Liver (tissue), 9 donors: ENCODE measurements around the gene FANCE. TPM values are rescaled to one million over a fixed set of nuclear protein-coding genes. Genes with fewer than 3 reads are reported as not detected.

ENCODE experiments used
- DNase-seq: peaks from one replicate; pipeline ENCODE4 v3.0.0-alpha.2; 2017; ENCODE audit warnings: low spot score
- H3K27ac ChIP-seq, 2 donors: one replicate each; pipeline ENCODE4 v1.7.0; 2013; ENCODE audit warnings: inconsistent platforms in 2 of 2, low read length in 2 of 2, control low read depth in 1 of 2, low read depth in 1 of 2, mild to moderate bottlenecking in 1 of 2
- H3K27me3 ChIP-seq, 4 donors: one replicate each; pipeline versions ENCODE4 v1.6.1 to v1.7.0; 2013; ENCODE audit warnings: low read length in 3 of 4, inconsistent platforms in 1 of 4, mild to moderate bottlenecking in 1 of 4, moderate library complexity in 1 of 4; ENCODE audit not compliant: control insufficient read depth in 4 of 4, insufficient read depth in 4 of 4
- H3K36me3 ChIP-seq, 4 donors: one replicate each; pipeline versions ENCODE4 v1.6.1 to v1.7.0; 2013; ENCODE audit warnings: low read length in 3 of 4, mild to moderate bottlenecking in 3 of 4, low read depth in 1 of 4, moderate library complexity in 1 of 4; ENCODE audit not compliant: control insufficient read depth in 4 of 4, insufficient read depth in 3 of 4
- H3K4me1 ChIP-seq, 4 donors: one replicate each; pipeline versions ENCODE4 v1.6.1 to v1.7.0; 2013; ENCODE audit warnings: low read length in 3 of 4, mild to moderate bottlenecking in 3 of 4, moderate library complexity in 1 of 4; ENCODE audit not compliant: control insufficient read depth in 4 of 4, insufficient read depth in 4 of 4
- H3K4me3 ChIP-seq, 3 donors: one replicate each; pipeline versions ENCODE4 v1.6.1 to v1.7.0; 2013; ENCODE audit warnings: low read length in 3 of 3, control low read depth in 1 of 3, low read depth in 1 of 3, mild to moderate bottlenecking in 1 of 3
- H3K9ac ChIP-seq, 2 donors: one replicate each; pipeline ENCODE4 v1.7.0; 2013; ENCODE audit warnings: low read length in 2 of 2, mild to moderate bottlenecking in 2 of 2, moderate library complexity in 2 of 2, control low read depth in 1 of 2, low read depth in 1 of 2
- H3K9me3 ChIP-seq, 4 donors: one replicate each; pipeline versions ENCODE4 v1.6.1 to v1.7.0; 2013; ENCODE audit warnings: low read length in 3 of 4; ENCODE audit not compliant: control insufficient read depth in 4 of 4
- EGR1 ChIP-seq, 2 donors: IDR thresholded peaks; 2 replicates each; pipeline ENCODE4 v1.6.1; 2016 to 2018; ENCODE audit warnings: antibody characterized with exemption in 2 of 2, low read depth in 2 of 2
- FOXA1 ChIP-seq: IDR thresholded peaks from 2 replicates; pipeline ENCODE4 v1.6.1; 2016; ENCODE audit warnings: antibody characterized with exemption
- FOXA2 ChIP-seq: IDR thresholded peaks from 2 replicates; pipeline ENCODE4 v1.6.1; 2016; ENCODE audit warnings: antibody characterized with exemption
- GABPA ChIP-seq, 2 donors: IDR thresholded peaks in 1 of 2; conservative IDR thresholded peaks in 1 of 2; 2 replicates each; pipeline ENCODE4 v1.6.1; 2016; ENCODE audit warnings: antibody characterized with exemption in 2 of 2, mild to moderate bottlenecking in 1 of 2, moderate library complexity in 1 of 2
- HNF4A ChIP-seq, 2 donors: conservative IDR thresholded peaks; 2 replicates each; pipeline ENCODE4 v1.6.1; 2016; ENCODE audit warnings: antibody characterized with exemption in 2 of 2, mild to moderate bottlenecking in 2 of 2
- HNF4G ChIP-seq: IDR thresholded peaks from 2 replicates; pipeline ENCODE4 v1.6.1; 2016; ENCODE audit warnings: antibody characterized with exemption
- JUND ChIP-seq, 2 donors: IDR thresholded peaks; 2 replicates each; pipeline ENCODE4 v1.6.1; 2016; ENCODE audit warnings: antibody characterized with exemption in 2 of 2
- NR2F2 ChIP-seq: IDR thresholded peaks from 2 replicates; pipeline ENCODE4 v1.6.1; 2016; ENCODE audit warnings: antibody characterized with exemption
- RAD21 ChIP-seq, 2 donors: IDR thresholded peaks; 2 replicates each; pipeline ENCODE4 v1.6.1; 2016; ENCODE audit warnings: antibody characterized with exemption in 2 of 2, mild to moderate bottlenecking in 2 of 2
- RXRA ChIP-seq, 2 donors: IDR thresholded peaks; 2 replicates each; pipeline ENCODE4 v1.6.1; 2017 to 2018; ENCODE audit warnings: antibody characterized with exemption in 2 of 2, mild to moderate bottlenecking in 1 of 2
- SP1 ChIP-seq: IDR thresholded peaks from 2 replicates; pipeline ENCODE4 v1.6.1; 2018; ENCODE audit warnings: antibody characterized with exemption, mild to moderate bottlenecking
- TAF1 ChIP-seq: conservative IDR thresholded peaks from 2 replicates; pipeline ENCODE4 v1.6.1; 2016; ENCODE audit warnings: antibody characterized with exemption, mild to moderate bottlenecking
- YY1 ChIP-seq: IDR thresholded peaks from 2 replicates; pipeline ENCODE4 v1.6.1; 2016; ENCODE audit warnings: antibody characterized with exemption, mild to moderate bottlenecking
- WGBS: extraction: QIAGEN DNeasy Blood & Tissue Kit; methylation state at CpG from one replicate; pipeline ENCODE4 v1.1.7; 2013; 5-methylcytosine and 5-hydroxymethylcytosine counted together
- polyA plus RNA-seq, 2 donors: library from polyadenylated mRNA; stranded (reverse) in 1 of 2; unstranded in 1 of 2; fragments of 200-250 nt in 1 of 2; fragments of >200 nt in 1 of 2; fragmentation: Nextera tagmentation in 1 of 2; extraction: Ambion mirVana in 1 of 2; gene quantifications; one replicate each; pipeline versions ENCODE4 v1.2.1 to v1.2.3, GENCODE V29; 2013 to 2015
- total RNA-seq, 2 donors: library from RNA; depleted of rRNA; stranded (reverse); fragments of >200 nt; gene quantifications; one replicate each; pipeline ENCODE4 v1.2.3, GENCODE V29; 2014
- TF ChIP-seq, protein P1 (sequence below): IDR thresholded peaks from 2 replicates; pipeline ENCODE4 v1.6.1; 2016; ENCODE audit warnings: antibody characterized with exemption
- TF ChIP-seq, protein P2 (sequence below): fragments of 150-350 bp; IDR thresholded peaks from 2 replicates; pipeline ENCODE4 v1.5.1; 2017; ENCODE audit warnings: improper control_type of control experiment, low read depth, low read length; ENCODE audit not compliant: missing input control
- TF ChIP-seq, protein P3 (sequence below): IDR thresholded peaks from 2 replicates; pipeline ENCODE4 v1.6.1; 2016; ENCODE audit warnings: antibody characterized with exemption
- TF ChIP-seq, protein P4 (sequence below): IDR thresholded peaks from 2 replicates; pipeline ENCODE4 v1.6.1; 2016; ENCODE audit warnings: antibody characterized with exemption, mild to moderate bottlenecking
- TF ChIP-seq, protein P5 (sequence below): IDR thresholded peaks from 2 replicates; pipeline ENCODE4 v1.6.1; 2016; ENCODE audit warnings: antibody characterized with exemption
- donor health status: healthy.
- donor health status: healthy.
- donor health status: healthy.
- donor health status: healthy.
- donor health status: healthy.

The FANCE gene
- total and polyA plus RNA-seq, 4 donors, result 0.11 to 4.2 (median 0.79) TPM

DNA sequence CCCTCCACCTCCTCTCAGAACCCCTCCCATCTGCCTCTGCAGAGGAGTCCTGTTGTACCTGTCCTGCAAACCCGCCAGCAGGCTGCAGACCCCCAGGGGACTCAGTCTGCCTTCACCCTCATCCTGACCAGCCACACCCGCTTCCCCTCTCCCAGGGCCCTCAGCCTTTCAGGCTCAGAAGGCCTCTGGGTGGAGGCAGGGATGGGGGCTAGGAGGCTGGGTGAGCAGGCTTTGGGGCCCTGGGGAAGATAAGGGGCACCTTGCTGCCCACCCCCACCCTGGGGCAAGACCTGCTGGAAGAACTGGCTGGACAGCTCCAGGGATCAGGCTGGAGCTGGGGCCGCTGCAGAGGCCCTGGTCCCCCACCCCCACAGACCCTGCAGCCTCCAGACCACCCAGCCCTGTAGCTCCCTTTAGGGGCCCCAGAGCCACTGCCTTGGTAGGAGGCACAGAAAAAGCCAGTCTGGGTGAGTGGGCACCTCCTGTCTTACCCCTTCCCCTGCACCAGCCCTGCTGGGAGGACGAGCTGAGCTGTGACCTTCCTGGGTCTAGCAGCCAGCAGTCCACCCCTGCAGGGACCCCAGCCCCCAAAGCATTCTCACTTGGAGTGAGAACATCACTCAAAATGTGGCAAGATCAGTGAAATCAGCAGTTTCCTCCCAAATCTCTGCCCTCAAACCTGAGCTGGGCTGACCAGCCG is 39.6 kb downstream of the FANCE start:
- no peak for DNase-seq
- H3K27me3 ChIP-seq, result no peaks in the 10 kb centered on the region
- H3K4me3 ChIP-seq, result no peak overlapping the region
- no peaks in the 10 kb centered on the region for H3K9me3 ChIP-seq
- H3K4me1 ChIP-seq, result peaks cover 9 to 29% (median 15%) of the 10 kb centered on the region in 4 donors
- H3K9ac ChIP-seq, result no peak overlapping the region
- TF ChIP-seq HNF4A (conservative IDR thresholded peaks at IDR 0.05) (no peak), EGR1 (IDR thresholded peaks at IDR 0.05; ENCODE audit: low read depth in 2 of 2) (no peak), TAF1 (no peak)
- TF ChIP-seq, protein P1, sequence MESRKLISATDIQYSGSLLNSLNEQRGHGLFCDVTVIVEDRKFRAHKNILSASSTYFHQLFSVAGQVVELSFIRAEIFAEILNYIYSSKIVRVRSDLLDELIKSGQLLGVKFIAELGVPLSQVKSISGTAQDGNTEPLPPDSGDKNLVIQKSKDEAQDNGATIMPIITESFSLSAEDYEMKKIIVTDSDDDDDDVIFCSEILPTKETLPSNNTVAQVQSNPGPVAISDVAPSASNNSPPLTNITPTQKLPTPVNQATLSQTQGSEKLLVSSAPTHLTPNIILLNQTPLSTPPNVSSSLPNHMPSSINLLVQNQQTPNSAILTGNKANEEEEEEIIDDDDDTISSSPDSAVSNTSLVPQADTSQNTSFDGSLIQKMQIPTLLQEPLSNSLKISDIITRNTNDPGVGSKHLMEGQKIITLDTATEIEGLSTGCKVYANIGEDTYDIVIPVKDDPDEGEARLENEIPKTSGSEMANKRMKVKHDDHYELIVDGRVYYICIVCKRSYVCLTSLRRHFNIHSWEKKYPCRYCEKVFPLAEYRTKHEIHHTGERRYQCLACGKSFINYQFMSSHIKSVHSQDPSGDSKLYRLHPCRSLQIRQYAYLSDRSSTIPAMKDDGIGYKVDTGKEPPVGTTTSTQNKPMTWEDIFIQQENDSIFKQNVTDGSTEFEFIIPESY, result no peak
- TF ChIP-seq, protein P2, sequence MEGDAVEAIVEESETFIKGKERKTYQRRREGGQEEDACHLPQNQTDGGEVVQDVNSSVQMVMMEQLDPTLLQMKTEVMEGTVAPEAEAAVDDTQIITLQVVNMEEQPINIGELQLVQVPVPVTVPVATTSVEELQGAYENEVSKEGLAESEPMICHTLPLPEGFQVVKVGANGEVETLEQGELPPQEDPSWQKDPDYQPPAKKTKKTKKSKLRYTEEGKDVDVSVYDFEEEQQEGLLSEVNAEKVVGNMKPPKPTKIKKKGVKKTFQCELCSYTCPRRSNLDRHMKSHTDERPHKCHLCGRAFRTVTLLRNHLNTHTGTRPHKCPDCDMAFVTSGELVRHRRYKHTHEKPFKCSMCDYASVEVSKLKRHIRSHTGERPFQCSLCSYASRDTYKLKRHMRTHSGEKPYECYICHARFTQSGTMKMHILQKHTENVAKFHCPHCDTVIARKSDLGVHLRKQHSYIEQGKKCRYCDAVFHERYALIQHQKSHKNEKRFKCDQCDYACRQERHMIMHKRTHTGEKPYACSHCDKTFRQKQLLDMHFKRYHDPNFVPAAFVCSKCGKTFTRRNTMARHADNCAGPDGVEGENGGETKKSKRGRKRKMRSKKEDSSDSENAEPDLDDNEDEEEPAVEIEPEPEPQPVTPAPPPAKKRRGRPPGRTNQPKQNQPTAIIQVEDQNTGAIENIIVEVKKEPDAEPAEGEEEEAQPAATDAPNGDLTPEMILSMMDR, result no peak
- H3K27ac ChIP-seq, result no peak overlapping the region
- 76% methylated on average over 5 of the region's 5 CpGs for WGBS
- H3K36me3 ChIP-seq, result no peaks in the 10 kb centered on the region

DNA sequence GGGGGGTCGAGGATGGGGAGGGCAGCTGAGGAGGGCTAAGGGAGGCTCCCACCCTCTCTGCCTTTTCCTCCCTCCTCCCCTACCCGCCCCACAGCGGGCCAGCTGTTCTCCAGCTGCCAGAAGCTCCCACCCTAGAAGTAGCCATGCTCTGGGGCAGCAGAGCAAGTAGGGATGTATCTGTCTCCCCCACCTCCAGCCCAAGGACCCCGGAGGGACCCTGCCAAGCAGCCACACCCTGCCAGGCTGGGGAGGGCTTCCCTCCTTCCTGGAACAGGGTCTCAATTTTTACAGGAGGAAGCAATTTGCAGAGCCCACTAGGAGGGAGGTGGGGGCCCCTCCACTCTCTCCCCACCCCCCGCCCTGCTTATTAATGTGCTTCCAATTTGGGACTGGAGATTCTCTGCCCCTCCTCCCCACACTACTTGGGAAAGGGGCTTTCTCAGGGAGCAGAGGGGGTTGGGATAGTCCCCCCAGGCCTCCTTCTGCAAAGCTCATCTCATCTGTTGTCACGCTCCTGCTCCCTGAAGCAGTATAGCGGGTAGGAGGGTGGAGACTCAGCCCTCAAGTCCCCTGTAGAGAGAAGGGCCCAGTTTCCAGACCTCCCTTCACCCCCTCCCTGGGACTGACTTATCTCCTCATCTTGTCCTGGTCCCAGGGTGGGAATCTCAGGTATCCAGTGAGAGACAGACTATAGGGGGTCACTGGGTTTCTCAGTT is 40.3 kb downstream of the FANCE start:
- peaks cover 9 to 29% (median 16%) of the 10 kb centered on the region in 4 donors for H3K4me1 ChIP-seq
- H3K27ac ChIP-seq, result no peak overlapping the region
- H3K9ac ChIP-seq, result no peak overlapping the region
- H3K36me3 ChIP-seq, result no peaks in the 10 kb centered on the region
- H3K9me3 ChIP-seq, result no peaks in the 10 kb centered on the region
- WGBS, result 75% methylated on average over 7 of the region's 7 CpGs
- no peaks in the 10 kb centered on the region for H3K27me3 ChIP-seq
- TF ChIP-seq NR2F2 (no peak), EGR1 (IDR thresholded peaks at IDR 0.05; ENCODE audit: low read depth in 2 of 2) (no peak), YY1 (no peak), RAD21 (IDR thresholded peaks at IDR 0.05) (no peak), FOXA2 (no peak), JUND (IDR thresholded peaks at IDR 0.05) (no peak), SP1 (no peak), FOXA1 (no peak), TAF1 (no peak), HNF4G (no peak), RXRA (IDR thresholded peaks at IDR 0.05) (no peak), HNF4A (conservative IDR thresholded peaks at IDR 0.05) (no peak), GABPA (IDR thresholded peaks at IDR 0.05 in 1 of 2, conservative IDR thresholded peaks at IDR 0.05 in 1 of 2) (no peak)
- TF ChIP-seq, protein P3, sequence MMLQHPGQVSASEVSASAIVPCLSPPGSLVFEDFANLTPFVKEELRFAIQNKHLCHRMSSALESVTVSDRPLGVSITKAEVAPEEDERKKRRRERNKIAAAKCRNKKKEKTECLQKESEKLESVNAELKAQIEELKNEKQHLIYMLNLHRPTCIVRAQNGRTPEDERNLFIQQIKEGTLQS, result no peak
- TF ChIP-seq, protein P4, sequence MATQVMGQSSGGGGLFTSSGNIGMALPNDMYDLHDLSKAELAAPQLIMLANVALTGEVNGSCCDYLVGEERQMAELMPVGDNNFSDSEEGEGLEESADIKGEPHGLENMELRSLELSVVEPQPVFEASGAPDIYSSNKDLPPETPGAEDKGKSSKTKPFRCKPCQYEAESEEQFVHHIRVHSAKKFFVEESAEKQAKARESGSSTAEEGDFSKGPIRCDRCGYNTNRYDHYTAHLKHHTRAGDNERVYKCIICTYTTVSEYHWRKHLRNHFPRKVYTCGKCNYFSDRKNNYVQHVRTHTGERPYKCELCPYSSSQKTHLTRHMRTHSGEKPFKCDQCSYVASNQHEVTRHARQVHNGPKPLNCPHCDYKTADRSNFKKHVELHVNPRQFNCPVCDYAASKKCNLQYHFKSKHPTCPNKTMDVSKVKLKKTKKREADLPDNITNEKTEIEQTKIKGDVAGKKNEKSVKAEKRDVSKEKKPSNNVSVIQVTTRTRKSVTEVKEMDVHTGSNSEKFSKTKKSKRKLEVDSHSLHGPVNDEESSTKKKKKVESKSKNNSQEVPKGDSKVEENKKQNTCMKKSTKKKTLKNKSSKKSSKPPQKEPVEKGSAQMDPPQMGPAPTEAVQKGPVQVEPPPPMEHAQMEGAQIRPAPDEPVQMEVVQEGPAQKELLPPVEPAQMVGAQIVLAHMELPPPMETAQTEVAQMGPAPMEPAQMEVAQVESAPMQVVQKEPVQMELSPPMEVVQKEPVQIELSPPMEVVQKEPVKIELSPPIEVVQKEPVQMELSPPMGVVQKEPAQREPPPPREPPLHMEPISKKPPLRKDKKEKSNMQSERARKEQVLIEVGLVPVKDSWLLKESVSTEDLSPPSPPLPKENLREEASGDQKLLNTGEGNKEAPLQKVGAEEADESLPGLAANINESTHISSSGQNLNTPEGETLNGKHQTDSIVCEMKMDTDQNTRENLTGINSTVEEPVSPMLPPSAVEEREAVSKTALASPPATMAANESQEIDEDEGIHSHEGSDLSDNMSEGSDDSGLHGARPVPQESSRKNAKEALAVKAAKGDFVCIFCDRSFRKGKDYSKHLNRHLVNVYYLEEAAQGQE, result no peak
- TF ChIP-seq, protein P1, result no peak
- TF ChIP-seq, protein P2, result no peak
- TF ChIP-seq, protein P5, sequence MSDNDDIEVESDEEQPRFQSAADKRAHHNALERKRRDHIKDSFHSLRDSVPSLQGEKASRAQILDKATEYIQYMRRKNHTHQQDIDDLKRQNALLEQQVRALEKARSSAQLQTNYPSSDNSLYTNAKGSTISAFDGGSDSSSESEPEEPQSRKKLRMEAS, result no peak
- no peak overlapping the region for H3K4me3 ChIP-seq
- no peak for DNase-seq
